Measurements from ENCODE around the gene NHLRC2.

- TF ChIP-seq CTCF (IDR thresholded peaks at IDR 0.05): no peak
- no peak for TF ChIP-seq EP300 (IDR thresholded peaks at IDR 0.05)
Measured at GRCh38 chr10:113880236-113880635, 25.8 kb downstream of the NHLRC2 start.

Measured in sigmoid colon (tissue), 4 donors.